GM13976 (cell line): ENCODE measurements around the gene TP63.

Experiments
- DNase-seq: peaks from one replicate; pipeline ENCODE4 v3.0.0; 2012; ENCODE audit warnings: low spot score
- in situ Hi-C: fragments of 300-500 bp; cut with MboI; formaldehyde crosslinking; loops from one replicate; pipeline ENCODE4 v1.12.0; 2022; ENCODE audit warnings: low sequenced_read_pairs, mixed read lengths, inconsistent platforms; ENCODE audit not compliant: unreplicated experiment
- TF ChIP-seq, protein P1 (sequence below): IDR thresholded peaks from 2 replicates; pipeline ENCODE4 v1.5.1; 2012; ENCODE audit warnings: borderline replicate concordance, mild to moderate bottlenecking; ENCODE audit not compliant: insufficient read depth; ENCODE audit errors: extremely low read depth, missing control alignments, control extremely low read depth

Gene TP63

DNA sequence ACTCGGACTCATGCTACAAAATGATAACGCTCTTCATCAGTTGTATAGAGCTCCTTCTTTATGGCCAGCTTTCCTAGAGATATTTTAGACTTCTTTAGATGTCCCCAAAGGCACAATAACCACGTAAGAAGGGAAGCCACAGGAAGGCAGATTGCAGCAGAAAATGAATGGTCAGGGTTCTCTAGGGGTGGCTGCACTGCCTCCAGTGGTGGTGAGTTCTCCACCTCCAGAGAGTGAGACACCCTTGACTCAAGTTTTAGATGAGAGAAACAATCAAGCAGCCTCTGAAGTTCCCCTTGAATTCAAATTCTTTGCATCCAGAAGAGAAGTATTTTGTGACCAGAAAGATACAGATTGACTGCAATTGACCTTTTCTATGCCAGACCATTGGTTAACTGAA is 191.5 kb downstream of the TP63 start:
- TF ChIP-seq, protein P1, sequence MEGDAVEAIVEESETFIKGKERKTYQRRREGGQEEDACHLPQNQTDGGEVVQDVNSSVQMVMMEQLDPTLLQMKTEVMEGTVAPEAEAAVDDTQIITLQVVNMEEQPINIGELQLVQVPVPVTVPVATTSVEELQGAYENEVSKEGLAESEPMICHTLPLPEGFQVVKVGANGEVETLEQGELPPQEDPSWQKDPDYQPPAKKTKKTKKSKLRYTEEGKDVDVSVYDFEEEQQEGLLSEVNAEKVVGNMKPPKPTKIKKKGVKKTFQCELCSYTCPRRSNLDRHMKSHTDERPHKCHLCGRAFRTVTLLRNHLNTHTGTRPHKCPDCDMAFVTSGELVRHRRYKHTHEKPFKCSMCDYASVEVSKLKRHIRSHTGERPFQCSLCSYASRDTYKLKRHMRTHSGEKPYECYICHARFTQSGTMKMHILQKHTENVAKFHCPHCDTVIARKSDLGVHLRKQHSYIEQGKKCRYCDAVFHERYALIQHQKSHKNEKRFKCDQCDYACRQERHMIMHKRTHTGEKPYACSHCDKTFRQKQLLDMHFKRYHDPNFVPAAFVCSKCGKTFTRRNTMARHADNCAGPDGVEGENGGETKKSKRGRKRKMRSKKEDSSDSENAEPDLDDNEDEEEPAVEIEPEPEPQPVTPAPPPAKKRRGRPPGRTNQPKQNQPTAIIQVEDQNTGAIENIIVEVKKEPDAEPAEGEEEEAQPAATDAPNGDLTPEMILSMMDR, result no peak
- DNase-seq, result no peak
- in situ Hi-C loops, result no loop called here

DNA sequence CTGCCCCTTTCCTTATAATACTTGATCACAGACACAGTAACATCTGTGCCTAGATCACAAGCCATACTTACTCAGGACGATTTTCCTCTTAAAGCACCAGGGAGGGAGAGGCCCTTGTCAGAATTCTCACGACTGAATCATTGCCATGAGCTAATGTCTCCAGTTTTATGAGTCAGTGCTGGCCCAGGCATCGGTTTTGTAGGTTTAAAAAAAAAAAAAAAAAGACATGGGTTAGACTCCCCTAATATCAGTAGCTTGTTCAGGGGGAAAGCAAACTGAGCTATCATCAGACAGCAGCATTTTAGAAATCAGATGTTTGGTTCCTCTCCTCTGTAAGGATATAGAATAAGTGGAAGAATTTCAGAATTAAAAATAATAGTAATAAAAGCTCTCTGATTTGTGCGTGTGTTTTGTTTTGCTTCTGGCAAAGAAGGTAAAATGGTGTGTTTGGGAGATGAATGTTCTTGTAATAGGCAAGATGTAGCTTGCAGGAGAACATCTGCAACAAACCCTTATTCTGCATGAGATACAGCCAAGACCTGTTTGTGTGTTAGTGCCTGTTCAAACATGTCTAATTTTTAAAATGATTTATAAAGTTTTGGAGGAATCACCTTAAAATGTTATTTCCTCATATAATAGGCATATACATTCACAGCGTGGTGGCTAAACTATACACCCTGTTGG is 193.6 kb downstream of the TP63 start:
- no peak for DNase-seq
- in situ Hi-C loops, result no loop called here
- TF ChIP-seq, protein P1, result no peak

GRCh38 chr3:189826566-189826965 is 195.4 kb downstream of the TP63 start:
- in situ Hi-C loops, result no loop called here
- TF ChIP-seq, protein P1, result no peak
- no peak for DNase-seq

DNA sequence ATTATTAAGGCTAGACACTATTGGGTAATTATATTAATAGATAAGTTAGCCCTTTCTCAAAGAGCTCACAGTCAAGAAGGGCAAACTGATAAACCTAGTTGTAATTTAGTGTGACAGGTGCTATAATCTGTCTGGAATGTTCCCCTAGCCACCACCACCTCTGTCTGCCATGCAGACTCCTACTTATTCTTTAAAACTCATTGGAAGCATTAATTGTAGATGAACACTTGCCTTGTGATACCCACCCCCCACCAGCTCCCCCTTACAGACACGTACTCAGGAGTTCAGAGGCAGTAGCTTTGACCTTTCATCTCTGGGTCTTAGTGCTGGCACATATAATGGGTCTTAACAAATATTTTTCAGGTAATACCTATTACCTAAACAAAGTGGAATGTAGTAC is 195.9 kb downstream of the TP63 start:
- TF ChIP-seq, protein P1, result no peak
- DNase-seq, result no peak
- in situ Hi-C loops, result no loop called here

DNA sequence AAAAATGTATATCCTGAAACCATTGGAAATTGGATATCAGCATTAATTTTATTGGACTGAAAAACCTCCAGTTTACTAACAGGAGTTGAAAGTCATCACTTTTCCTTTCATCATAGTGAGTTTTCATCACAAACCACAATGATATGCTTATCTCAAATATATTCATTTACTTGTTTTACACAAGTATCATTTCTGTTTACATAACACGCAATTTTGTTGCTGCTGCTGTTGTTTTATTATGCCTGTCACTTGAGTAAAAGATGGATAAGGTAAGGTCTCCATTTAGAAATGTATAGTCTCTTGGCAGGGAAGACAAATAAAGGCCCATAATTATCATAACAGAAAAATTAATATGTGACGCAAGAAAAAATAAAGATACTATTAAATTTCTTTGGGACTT is 199.2 kb downstream of the TP63 start:
- in situ Hi-C loops, result no loop called here
- TF ChIP-seq, protein P1, result no peak
- DNase-seq, result no peak

DNA sequence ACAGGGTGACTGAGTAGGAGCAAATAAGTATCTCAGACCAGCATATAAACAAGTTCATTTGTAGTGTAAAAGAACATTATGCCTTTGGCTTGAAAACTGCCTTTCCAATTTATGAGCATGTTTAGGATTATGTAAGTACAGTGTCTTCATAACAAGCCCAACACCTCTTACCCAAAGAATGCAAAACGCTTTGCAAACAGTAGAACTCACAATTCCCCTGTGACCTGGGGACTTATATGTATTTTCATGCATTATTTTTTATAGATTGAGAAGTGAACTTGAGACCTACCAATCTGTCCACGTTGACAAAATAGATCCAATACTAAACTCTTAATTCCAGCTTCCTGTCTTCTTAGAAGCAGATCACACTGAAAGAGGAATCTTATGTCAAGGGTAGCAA is 202.1 kb downstream of the TP63 start:
- in situ Hi-C loops, result no loop called here

More for the DNA sequence above, 202.1 kb downstream of the TP63 start:
- TF ChIP-seq, protein P1, result no peak
- DNase-seq, result no peak
